ENCODE results near the gene PACSIN1.
A peak's percentile ranks its signal among the peaks of the same experiment; 100 is the strongest.

The PACSIN1 gene, protein sequence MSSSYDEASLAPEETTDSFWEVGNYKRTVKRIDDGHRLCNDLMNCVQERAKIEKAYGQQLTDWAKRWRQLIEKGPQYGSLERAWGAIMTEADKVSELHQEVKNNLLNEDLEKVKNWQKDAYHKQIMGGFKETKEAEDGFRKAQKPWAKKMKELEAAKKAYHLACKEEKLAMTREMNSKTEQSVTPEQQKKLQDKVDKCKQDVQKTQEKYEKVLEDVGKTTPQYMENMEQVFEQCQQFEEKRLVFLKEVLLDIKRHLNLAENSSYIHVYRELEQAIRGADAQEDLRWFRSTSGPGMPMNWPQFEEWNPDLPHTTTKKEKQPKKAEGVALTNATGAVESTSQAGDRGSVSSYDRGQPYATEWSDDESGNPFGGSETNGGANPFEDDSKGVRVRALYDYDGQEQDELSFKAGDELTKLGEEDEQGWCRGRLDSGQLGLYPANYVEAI

DNA sequence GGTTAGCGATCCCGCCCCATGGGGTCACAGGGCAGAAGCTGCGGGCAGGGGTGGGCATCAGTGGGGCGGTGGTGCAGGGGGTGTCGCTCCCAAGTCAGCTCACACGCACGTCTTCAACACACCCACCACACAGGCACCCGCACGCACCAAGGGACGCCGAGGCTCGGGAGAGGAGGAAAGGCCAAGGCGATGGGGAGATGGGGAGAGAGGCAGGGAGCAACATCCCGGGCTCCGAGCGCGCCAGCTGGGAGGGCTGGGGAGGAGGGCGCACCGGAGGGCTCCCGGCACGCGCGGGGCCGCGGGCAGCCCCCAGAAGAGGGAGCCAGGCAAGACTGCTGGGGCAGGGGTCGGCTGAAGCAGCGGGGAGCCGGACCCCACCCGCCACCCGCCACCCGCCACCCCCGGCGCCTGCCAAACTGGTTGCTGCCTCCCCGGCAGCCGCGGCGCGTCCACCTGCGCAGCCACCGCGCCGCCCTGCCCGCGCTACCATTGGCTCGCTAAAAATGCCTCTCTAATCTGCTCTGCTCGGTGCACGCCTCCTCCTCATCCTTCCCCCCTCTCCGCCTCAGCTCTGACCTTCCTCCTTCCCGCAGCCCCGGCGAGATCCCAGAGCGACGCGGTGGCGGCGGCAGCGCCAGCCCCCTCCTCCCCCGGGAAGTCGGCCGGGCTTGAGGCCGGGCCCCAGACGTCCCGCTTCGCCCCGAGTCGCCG, at the start of gene PACSIN1:
TSS of gene PACSIN1 (plus strand) at position 546 of the 711 bp plus-strand sequence. CDS start 60,230 bp downstream, outside the sequence.
- DNase-seq (no peak), ATAC-seq (peak; percentile 65)
- H3K4me1 Mint-ChIP-seq = peaks cover 14% of the 10 kb centered on the region
- no peak within 1 kb of the TSS for H3K27ac Mint-ChIP-seq
- peak within 1 kb of the TSS; percentile 73 to 79 for H3K4me3 Mint-ChIP-seq
- H3K27me3 Mint-ChIP-seq = peaks cover 73% of the 10 kb centered on the region
- H3K9me3 Mint-ChIP-seq = no peaks in the 10 kb centered on the region

DNA sequence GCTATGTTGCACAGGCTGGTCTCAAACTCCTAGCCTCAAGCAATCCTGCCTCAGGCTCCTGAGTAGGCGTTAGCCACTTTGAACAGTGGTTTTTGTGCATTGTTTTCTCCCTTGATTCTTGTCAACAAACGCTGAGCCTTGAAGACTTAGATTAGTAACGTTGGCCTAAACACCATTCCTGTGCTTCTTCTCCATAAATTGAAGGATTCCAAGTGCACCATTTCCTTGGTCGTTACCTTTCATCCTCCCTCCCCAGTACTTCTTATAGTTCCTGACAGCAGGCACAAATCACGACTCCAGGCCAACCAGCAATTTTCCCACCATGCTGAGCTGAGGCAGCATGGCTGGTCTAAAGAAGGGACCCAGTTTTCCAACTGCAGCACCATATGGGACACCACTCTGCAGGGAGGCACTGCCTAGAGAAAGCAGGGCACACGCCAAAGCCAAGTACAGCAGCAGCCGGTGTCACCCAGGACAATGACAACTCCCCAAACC, 49.0 kb upstream of the PACSIN1 start:
- ATAC-seq (no peak), DNase-seq (no peak)
- Mint-ChIP-seq H3K27me3 (no peaks in the 10 kb centered on the region), H3K4me3 (no peak overlapping the region), H3K4me1 (peaks cover 33% of the 10 kb centered on the region), H3K27ac (no peak overlapping the region), H3K9me3 (no peaks in the 10 kb centered on the region)

GRCh38 chr6:34418367-34418766, 47.5 kb upstream of the PACSIN1 start:
- ATAC-seq (no peak), DNase-seq (no peak)
- H3K9me3 Mint-ChIP-seq = no peaks in the 10 kb centered on the region
- no peak overlapping the region for H3K4me3 Mint-ChIP-seq
- no peak overlapping the region for H3K27ac Mint-ChIP-seq
- H3K4me1 Mint-ChIP-seq = peaks cover 40% of the 10 kb centered on the region
- no peaks in the 10 kb centered on the region for H3K27me3 Mint-ChIP-seq

DNA sequence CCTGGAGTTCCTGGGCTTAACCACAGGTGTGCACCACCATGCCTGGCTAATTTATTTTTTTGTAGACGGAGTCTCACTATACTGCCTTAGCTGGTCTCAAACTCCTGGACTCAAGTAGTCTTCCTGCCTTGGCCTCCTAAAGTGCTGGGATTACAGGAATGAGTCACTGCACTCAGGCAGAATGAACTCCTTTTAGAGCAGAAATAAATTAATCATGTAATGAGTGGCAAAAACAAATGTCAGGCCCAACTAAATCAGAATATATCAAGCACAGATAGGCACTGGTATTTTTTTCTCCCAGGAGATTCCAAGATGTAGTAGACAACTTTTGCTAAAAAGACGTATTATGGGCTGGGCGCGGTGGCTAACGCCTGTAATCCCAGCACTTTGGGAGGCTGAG, 42.6 kb upstream of the PACSIN1 start:
- no peak for DNase-seq
- no peak for ATAC-seq
- H3K27ac Mint-ChIP-seq = peak overlapping the region in 1 of 2 donors; percentile 69
- peaks cover 57% of the 10 kb centered on the region for H3K4me1 Mint-ChIP-seq
- no peaks in the 10 kb centered on the region for H3K27me3 Mint-ChIP-seq
- peak overlapping the region in 1 of 2 donors; percentile 99 for H3K4me3 Mint-ChIP-seq
- H3K9me3 Mint-ChIP-seq = no peaks in the 10 kb centered on the region

DNA sequence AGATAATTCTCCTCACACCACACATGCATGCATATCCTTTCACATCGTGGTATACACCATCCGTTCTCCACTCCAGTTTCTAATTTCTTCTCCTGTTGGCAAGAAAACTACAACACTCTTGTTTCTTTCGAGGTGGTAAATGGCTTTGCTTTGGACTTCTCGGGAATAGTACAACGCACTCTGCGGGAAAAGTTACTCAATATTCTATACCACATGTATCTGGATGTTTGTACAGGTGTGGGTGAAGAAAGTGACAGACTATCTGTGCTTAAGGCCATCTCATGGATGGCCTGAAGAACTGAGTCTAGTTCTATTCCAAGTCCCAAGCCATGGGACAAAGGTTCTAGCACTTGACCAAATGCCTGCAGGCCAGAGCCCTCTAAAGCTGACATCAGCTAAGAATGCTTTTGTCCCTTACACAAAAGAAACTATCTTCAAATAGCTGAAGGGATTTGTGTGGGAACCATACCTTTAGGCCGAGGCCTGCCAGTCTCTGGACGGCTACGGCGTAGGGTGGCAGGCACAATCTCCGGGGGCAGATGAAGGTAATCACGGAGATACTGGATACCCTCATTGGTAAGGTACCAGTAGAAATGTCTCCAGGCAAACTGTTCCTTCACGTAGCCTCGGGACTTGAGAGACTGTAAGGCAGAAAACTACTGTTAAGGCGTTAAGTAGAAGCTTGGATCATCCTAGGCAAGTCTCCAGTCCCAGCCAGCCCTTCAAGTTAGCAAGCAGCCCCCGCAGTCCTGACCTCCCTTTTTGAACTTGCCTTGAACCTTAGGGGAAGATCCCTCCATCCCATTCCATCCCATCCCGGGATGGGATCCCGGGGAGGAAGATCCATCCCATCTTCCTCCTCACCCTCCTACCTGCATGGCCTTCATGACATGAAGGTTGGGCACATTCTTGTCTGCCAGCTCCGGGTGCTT, 41.4 kb upstream of the PACSIN1 start:
- H3K27ac Mint-ChIP-seq = peak overlapping the region; percentile 100
- H3K4me3 Mint-ChIP-seq = peak overlapping the region; percentile 99 to 100
- no peaks in the 10 kb centered on the region for H3K9me3 Mint-ChIP-seq
- no peaks in the 10 kb centered on the region for H3K27me3 Mint-ChIP-seq
- DNase-seq (no peak), ATAC-seq (no peak)
- peaks cover 51% of the 10 kb centered on the region for H3K4me1 Mint-ChIP-seq

DNA sequence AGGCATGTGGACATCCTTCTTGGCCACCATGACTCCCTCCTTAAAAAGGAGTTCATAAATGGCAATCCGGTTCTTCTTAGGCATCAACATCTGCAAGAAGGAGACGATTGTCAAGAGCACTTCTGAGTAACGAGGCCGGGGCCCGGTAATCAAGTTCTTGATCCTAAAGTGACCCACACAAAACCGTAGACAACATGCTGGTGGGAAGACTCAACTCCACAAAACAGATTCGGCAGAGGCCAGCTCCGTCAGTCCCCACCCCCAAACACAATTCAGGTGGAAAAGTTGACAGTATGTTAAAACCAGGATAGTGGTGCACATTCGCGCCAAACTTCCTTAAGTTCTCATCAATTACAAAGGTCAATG, 40.8 kb upstream of the PACSIN1 start:
- Mint-ChIP-seq H3K4me1 (peaks cover 50% of the 10 kb centered on the region), H3K27me3 (no peaks in the 10 kb centered on the region), H3K27ac (peak overlapping the region; percentile 100), H3K9me3 (no peaks in the 10 kb centered on the region), H3K4me3 (peak overlapping the region; percentile 99 to 100)
- DNase-seq (no peak), ATAC-seq (no peak)

GRCh38 chr6:34425498-34426410, 40.1 kb upstream of the PACSIN1 start, which contains the start of gene RPS10:
TSS of gene RPS10 (minus strand) at chr6:34426069. CDS start at chr6:34425221, 848 bp downstream.
- Mint-ChIP-seq H3K27ac (peak within 1 kb of the TSS; percentile 100), H3K9me3 (no peaks in the 10 kb centered on the region), H3K27me3 (no peaks in the 10 kb centered on the region), H3K4me1 (peaks cover 43% of the 10 kb centered on the region), H3K4me3 (peak within 1 kb of the TSS; percentile 99 to 100)
- DNase-seq = peak; percentile 94
- peak; percentile 98 for ATAC-seq

DNA sequence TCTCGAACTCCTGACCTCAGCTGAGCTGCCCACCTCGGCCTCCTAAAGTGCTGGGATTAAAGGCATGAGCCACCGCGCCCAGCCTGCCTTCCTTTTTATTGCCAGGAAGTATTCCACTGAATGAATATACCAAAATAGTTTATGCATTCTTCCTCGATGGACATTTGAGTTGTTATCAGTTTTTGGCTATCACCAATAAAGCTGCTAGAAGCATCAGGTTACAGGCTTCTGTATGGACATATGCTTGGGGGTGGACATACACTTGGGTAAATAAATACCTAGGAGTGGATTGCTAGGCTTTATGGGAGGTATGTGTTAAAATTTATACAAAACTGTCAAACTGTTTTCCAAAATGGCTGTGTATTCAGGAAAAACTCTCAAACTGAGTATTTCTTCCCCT, 30.0 kb upstream of the PACSIN1 start:
- Mint-ChIP-seq H3K4me3 (no peak overlapping the region), H3K4me1 (no peaks in the 10 kb centered on the region), H3K27ac (no peak overlapping the region), H3K9me3 (peaks cover 6 to 9% of the 10 kb centered on the region in 2 donors), H3K27me3 (peaks cover 7% of the 10 kb centered on the region)
- DNase-seq (no peak), ATAC-seq (no peak)

GRCh38 chr6:34436803-34437643, 28.9 kb upstream of the PACSIN1 start:
- ATAC-seq (no peak), DNase-seq (no peak)
- Mint-ChIP-seq H3K27ac (no peak overlapping the region), H3K4me1 (no peaks in the 10 kb centered on the region), H3K27me3 (peaks cover 7% of the 10 kb centered on the region), H3K9me3 (peaks cover 6 to 9% of the 10 kb centered on the region in 2 donors), H3K4me3 (no peak overlapping the region)

DNA sequence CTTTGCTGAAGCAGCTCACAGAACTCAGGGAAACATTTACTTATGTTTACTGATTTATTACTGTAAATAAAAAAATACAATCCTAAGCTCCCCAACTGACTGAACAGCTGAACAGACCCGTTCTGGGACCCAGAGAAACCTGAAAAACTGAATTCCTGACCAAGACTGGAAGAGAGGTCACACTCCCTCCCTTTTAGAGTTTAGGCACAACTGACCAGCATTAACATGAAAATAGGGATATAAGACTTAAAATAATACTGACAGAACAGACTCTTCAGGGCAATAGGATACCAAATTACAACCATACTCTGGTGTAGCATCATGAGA, 28.3 kb upstream of the PACSIN1 start:
- H3K27ac Mint-ChIP-seq = no peak overlapping the region
- no peaks in the 10 kb centered on the region for H3K4me1 Mint-ChIP-seq
- H3K27me3 Mint-ChIP-seq = peaks cover 7% of the 10 kb centered on the region
- DNase-seq = no peak
- H3K9me3 Mint-ChIP-seq = peaks cover 6 to 9% of the 10 kb centered on the region in 2 donors
- no peak for ATAC-seq
- no peak overlapping the region for H3K4me3 Mint-ChIP-seq

- no peak for ATAC-seq
Measured at GRCh38 chr6:34438705-34439104, 27.2 kb upstream of the PACSIN1 start.

DNA sequence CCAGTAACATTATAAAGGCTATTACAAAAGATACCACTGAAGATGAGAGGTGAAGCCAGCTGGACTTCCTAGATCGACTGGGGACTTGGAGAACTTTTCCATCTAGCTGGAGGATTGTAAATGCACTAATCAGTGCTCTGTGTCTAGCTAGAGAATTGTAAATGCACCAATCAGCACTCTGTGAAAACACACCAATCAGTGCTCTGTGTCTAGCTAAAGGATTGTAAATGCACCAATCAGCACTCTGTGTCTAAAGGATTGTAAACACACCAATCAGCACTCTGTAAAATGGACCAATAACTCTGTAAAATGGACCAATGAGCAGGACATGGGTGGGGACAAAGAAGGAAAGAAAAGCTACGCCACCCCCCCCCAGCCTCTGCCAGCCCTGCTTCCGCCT, 26.4 kb upstream of the PACSIN1 start:
- Mint-ChIP-seq H3K27ac (no peak overlapping the region), H3K9me3 (peaks cover 6 to 9% of the 10 kb centered on the region in 2 donors), H3K27me3 (peaks cover 7% of the 10 kb centered on the region), H3K4me3 (no peak overlapping the region), H3K4me1 (no peaks in the 10 kb centered on the region)
- DNase-seq (no peak), ATAC-seq (no peak)

More at GRCh38 chr6:34438705-34439104, 27.2 kb upstream of the PACSIN1 start:
- no peaks in the 10 kb centered on the region for H3K4me1 Mint-ChIP-seq
- H3K9me3 Mint-ChIP-seq = peaks cover 6 to 9% of the 10 kb centered on the region in 2 donors
- H3K4me3 Mint-ChIP-seq = no peak overlapping the region
- no peak overlapping the region for H3K27ac Mint-ChIP-seq
- DNase-seq = no peak
- H3K27me3 Mint-ChIP-seq = peaks cover 7% of the 10 kb centered on the region

DNA sequence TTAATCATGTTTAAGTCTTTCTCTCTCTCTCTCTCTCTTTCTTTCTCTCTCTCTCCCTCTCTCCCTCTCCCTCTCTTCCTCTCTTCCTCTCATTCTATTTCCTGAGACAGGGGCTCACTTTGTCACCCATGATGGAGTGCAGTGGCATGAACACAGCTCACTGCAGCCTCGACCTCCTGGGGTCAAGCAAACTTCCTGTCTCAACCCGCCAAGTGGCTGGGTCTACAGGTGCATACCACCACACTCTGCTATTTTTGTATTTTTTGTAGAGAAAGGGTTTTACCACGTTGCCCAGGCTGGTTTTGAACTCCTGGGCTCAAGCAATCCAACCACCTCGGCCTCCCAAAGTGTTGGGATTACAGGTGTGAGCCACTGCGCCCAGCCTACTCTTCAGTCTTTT, 24.4 kb upstream of the PACSIN1 start:
- no peak for ATAC-seq
- H3K27ac Mint-ChIP-seq = no peak overlapping the region
- no peak for DNase-seq
- H3K4me3 Mint-ChIP-seq = no peak overlapping the region
- H3K4me1 Mint-ChIP-seq = no peaks in the 10 kb centered on the region
- peaks cover 7% of the 10 kb centered on the region for H3K27me3 Mint-ChIP-seq
- H3K9me3 Mint-ChIP-seq = peaks cover 6 to 9% of the 10 kb centered on the region in 2 donors
